AG10803 (cell line): ENCODE data around the gene NPL.

Experiments
- DNase-seq: peaks from one replicate; pipeline ENCODE4 v3.0.0; 2010; ENCODE audit warnings: low read depth
- H3K4me3 ChIP-seq: 2 replicates; pipeline ENCODE4 v1.5.1; 2011; ENCODE audit warnings: mild to moderate bottlenecking, low read length, control low read depth
- CTCF ChIP-seq: conservative IDR thresholded peaks from 2 replicates; pipeline ENCODE4 v1.5.1; 2011; ENCODE audit warnings: mild to moderate bottlenecking, low read length, control low read depth, inconsistent platforms

NPL gene

GRCh38 chr1:182755632-182756031 is 33.9 kb upstream of the NPL start:
- no peak for TF ChIP-seq CTCF
- H3K4me3 ChIP-seq, result no peak overlapping the region
- DNase-seq, result no peak

GRCh38 chr1:182756423-182756822 is 33.1 kb upstream of the NPL start:
- no peak overlapping the region for H3K4me3 ChIP-seq
- DNase-seq, result no peak
- TF ChIP-seq CTCF, result no peak

GRCh38 chr1:182761396-182762395 is 27.9 kb upstream of the NPL start:
- TF ChIP-seq CTCF, result no peak
- DNase-seq, result peak; percentile 17
- H3K4me3 ChIP-seq, result no peak overlapping the region

GRCh38 chr1:182762536-182762935 is 27.0 kb upstream of the NPL start:
- DNase-seq, result no peak
- no peak overlapping the region for H3K4me3 ChIP-seq
- no peak for TF ChIP-seq CTCF

- H3K4me3 ChIP-seq, result no peak overlapping the region
- no peak for TF ChIP-seq CTCF
- DNase-seq, result no peak
Measured at GRCh38 chr1:182764029-182764727, 25.4 kb upstream of the NPL start.

GRCh38 chr1:182765391-182765790 is 24.2 kb upstream of the NPL start:
- no peak for TF ChIP-seq CTCF
- H3K4me3 ChIP-seq, result no peak overlapping the region
- no peak for DNase-seq

GRCh38 chr1:182766050-182766449 is 23.5 kb upstream of the NPL start:
- DNase-seq, result no peak
- TF ChIP-seq CTCF, result no peak
- no peak overlapping the region for H3K4me3 ChIP-seq
